Neural progenitor cell (in vitro differentiated cells): Measurements from ENCODE around the gene RHOC.

ENCODE experiments used
- CTCF ChIP-seq: fragments of 200-600 bp; sonication (generic); IDR thresholded peaks from 2 replicates; pipeline ENCODE4 v1.5.1; 2017; ENCODE audit warnings: antibody characterized with exemption, mild to moderate bottlenecking
- EZH2 ChIP-seq: fragments of 200-600 bp; sonication (generic); IDR thresholded peaks from 2 replicates; pipeline ENCODE4 v1.6.1; 2017; ENCODE audit warnings: antibody characterized with exemption, mild to moderate bottlenecking, moderate library complexity

- TF ChIP-seq CTCF: no peak
- TF ChIP-seq EZH2: no peak
Measured at GRCh38 chr1:112693821-112694220, 13.1 kb downstream of the RHOC start.
